VCaP (cell line): ENCODE results near the gene SMTNL2.

Source experiments
- H3K27ac ChIP-seq: fragments of 450-650 bp; 2 replicates; pipeline ENCODE4 v1.5.1; 2017
- CTCF ChIP-seq: fragments of 450-650 bp; conservative IDR thresholded peaks from 2 replicates; pipeline ENCODE4 v1.5.1; 2017; ENCODE audit warnings: mild to moderate bottlenecking, moderate library complexity

The SMTNL2 gene

GRCh38 chr17:4582691-4583090 is 1.6 kb upstream of the SMTNL2 start:
- no peak overlapping the region for H3K27ac ChIP-seq
- TF ChIP-seq CTCF, result no peak

- TF ChIP-seq CTCF, result no peak
- no peak overlapping the region for H3K27ac ChIP-seq
These were observed 1.1 kb upstream of the SMTNL2 start for GRCh38 chr17:4583206-4583605.

- TF ChIP-seq CTCF, result peak; percentile 75
- peak overlapping the region; percentile 66 for H3K27ac ChIP-seq
These were observed 588 bp upstream of the SMTNL2 start for GRCh38 chr17:4583782-4584100.

GRCh38 chr17:4584917-4585637 is 748 bp downstream of the SMTNL2 start:
- no peak for TF ChIP-seq CTCF
- H3K27ac ChIP-seq, result peak overlapping the region; percentile 66

- H3K27ac ChIP-seq, result no peak overlapping the region
- TF ChIP-seq CTCF, result no peak
These were observed 1.3 kb downstream of the SMTNL2 start for GRCh38 chr17:4585638-4585994.

- H3K27ac ChIP-seq, result no peak overlapping the region
- no peak for TF ChIP-seq CTCF
These were observed 1.7 kb downstream of the SMTNL2 start for GRCh38 chr17:4586043-4586442.

GRCh38 chr17:4587195-4587594 is 2.9 kb downstream of the SMTNL2 start:
- H3K27ac ChIP-seq, result no peak overlapping the region
- no peak for TF ChIP-seq CTCF

GRCh38 chr17:4587803-4588202 is 3.5 kb downstream of the SMTNL2 start:
- TF ChIP-seq CTCF, result no peak

More at GRCh38 chr17:4587803-4588202, 3.5 kb downstream of the SMTNL2 start:
- H3K27ac ChIP-seq, result no peak overlapping the region
